SH-SY5Y (cell line): ENCODE results near the gene FAM168A.

ENCODE experiments used
- GATA2 ChIP-seq: IDR thresholded peaks from 2 replicates; pipeline ENCODE4 v1.6.1; 2011; ENCODE audit warnings: mild to moderate bottlenecking, low read depth, low read length
- GATA3 ChIP-seq: IDR thresholded peaks from 2 replicates; pipeline ENCODE4 v1.6.1; 2011; ENCODE audit warnings: low read depth, mild to moderate bottlenecking, low read length, moderate library complexity

DNA sequence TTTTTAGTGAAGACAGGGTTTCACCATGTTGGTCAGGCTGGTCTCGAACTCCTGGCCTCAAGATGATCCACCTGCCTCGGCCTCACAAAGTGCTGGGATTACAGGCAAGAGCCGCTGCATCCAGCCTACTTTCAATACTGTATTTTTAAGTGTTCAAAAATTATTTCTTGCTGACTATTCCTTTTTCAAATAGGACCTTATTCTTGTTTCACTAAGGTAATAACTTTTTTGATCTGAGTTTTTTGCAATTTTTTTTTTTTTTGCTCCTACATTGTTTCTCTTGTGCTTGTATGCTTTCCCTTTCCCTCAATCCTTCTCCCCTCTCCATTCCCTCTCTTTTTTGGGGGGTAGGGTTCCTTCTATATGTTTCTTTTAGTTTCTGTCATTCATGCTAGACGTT lies 73.1 kb downstream of the FAM168A start:
- TF ChIP-seq GATA2, result no peak
- no peak for TF ChIP-seq GATA3
